ENCODE measurements around the gene DENND1A.

DENND1A gene

GRCh38 chr9:123630233-123630632 lies 299.7 kb downstream of the DENND1A start:
- WGBS, result 95% methylated on average over 8 of the region's 9 CpGs

GRCh38 chr9:123629531-123629930 lies 300.4 kb downstream of the DENND1A start:
- Histone ChIP-seq H3K23ac (ENCODE audit: low read length in 2 of 2) (no peak overlapping the region), H3K4me3 (ENCODE audit: insufficient read depth in 1 of 2, low read depth in 1 of 2, low read length in 2 of 2) (no peak overlapping the region), H3K27me3 (ENCODE audit: control insufficient read depth in 1 of 2, insufficient read depth in 1 of 2, low read length in 2 of 2) (no peaks in the 10 kb centered on the region), H2BK120ac (ENCODE audit: low read depth, low read length) (no peak overlapping the region), H2BK12ac (ENCODE audit: low read length in 2 of 2) (no peak overlapping the region), H3K4me1 (ENCODE audit: control insufficient read depth, insufficient read depth, low read depth, low read length) (no peaks in the 10 kb centered on the region), H3K14ac (ENCODE audit: low read length in 2 of 2) (no peak overlapping the region), H2AFZ (ENCODE audit: low read depth, low read length) (no peak overlapping the region), H3K9me3 (ENCODE audit: control insufficient read depth, low read length) (no peaks in the 10 kb centered on the region), H3K9ac (ENCODE audit: low read length) (no peak overlapping the region), H3K36me3 (ENCODE audit: control insufficient read depth in 1 of 2, insufficient read depth in 2 of 2, low read depth in 1 of 2, low read length in 2 of 2) (peaks cover 11 to 19% of the 10 kb centered on the region in 2 experiments), H3K18ac (ENCODE audit: low read depth in 1 of 2, low read length in 2 of 2) (no peak overlapping the region), H3K4ac (ENCODE audit: low read depth in 1 of 2, low read length in 2 of 2) (no peak overlapping the region), H3K27ac (ENCODE audit: low read length, poor library complexity, severe bottlenecking) (no peak overlapping the region), H2AK5ac (ENCODE audit: low read length, severe bottlenecking) (no peak overlapping the region), H4K8ac (ENCODE audit: low read length) (no peak overlapping the region), H3K4me2 (ENCODE audit: low read length, poor library complexity, severe bottlenecking) (no peak overlapping the region), H2BK5ac (ENCODE audit: low read depth, low read length, poor library complexity, severe bottlenecking) (no peak overlapping the region), H2BK15ac (ENCODE audit: low read depth, poor library complexity, severe bottlenecking) (no peak overlapping the region), H4K91ac (ENCODE audit: low read length) (no peak overlapping the region), H3K79me1 (replicated peaks; ENCODE audit: low read length, poor library complexity, severe bottlenecking) (peaks cover 2% of the 10 kb centered on the region)
- WGBS, result 97% methylated on average over 2 of the region's 3 CpGs
- DNase-seq, result no peak

More at GRCh38 chr9:123630233-123630632, 299.7 kb downstream of the DENND1A start:
- H3K9ac ChIP-seq (ENCODE audit: low read length), result no peak overlapping the region
- DNase-seq, result no peak
- no peak overlapping the region for H3K27ac ChIP-seq (ENCODE audit: low read length, poor library complexity, severe bottlenecking)
- no peak overlapping the region for H2BK12ac ChIP-seq (ENCODE audit: low read length in 2 of 2)
- H3K4ac ChIP-seq (ENCODE audit: low read depth in 1 of 2, low read length in 2 of 2), result no peak overlapping the region
- H3K23ac ChIP-seq (ENCODE audit: low read length in 2 of 2), result no peak overlapping the region
- no peak overlapping the region for H4K91ac ChIP-seq (ENCODE audit: low read length)
- H3K9me3 ChIP-seq (ENCODE audit: control insufficient read depth, low read length), result no peaks in the 10 kb centered on the region
- H3K18ac ChIP-seq (ENCODE audit: low read depth in 1 of 2, low read length in 2 of 2), result no peak overlapping the region
- H2AK5ac ChIP-seq (ENCODE audit: low read length, severe bottlenecking), result no peak overlapping the region
- H3K36me3 ChIP-seq (ENCODE audit: control insufficient read depth in 1 of 2, insufficient read depth in 2 of 2, low read depth in 1 of 2, low read length in 2 of 2), result peaks cover 11 to 18% of the 10 kb centered on the region in 2 experiments
- H3K27me3 ChIP-seq (ENCODE audit: control insufficient read depth in 1 of 2, insufficient read depth in 1 of 2, low read length in 2 of 2), result no peaks in the 10 kb centered on the region
- H2BK120ac ChIP-seq (ENCODE audit: low read depth, low read length), result no peak overlapping the region
- H3K14ac ChIP-seq (ENCODE audit: low read length in 2 of 2), result peak overlapping the region in 1 of 2 experiments; percentile 86
- H4K8ac ChIP-seq (ENCODE audit: low read length), result no peak overlapping the region
- H3K4me1 ChIP-seq (ENCODE audit: control insufficient read depth, insufficient read depth, low read depth, low read length), result no peaks in the 10 kb centered on the region
- H2BK5ac ChIP-seq (ENCODE audit: low read depth, low read length, poor library complexity, severe bottlenecking), result no peak overlapping the region
- H3K4me2 ChIP-seq (ENCODE audit: low read length, poor library complexity, severe bottlenecking), result no peak overlapping the region
- no peak overlapping the region for H2AFZ ChIP-seq (ENCODE audit: low read depth, low read length)
- no peak overlapping the region for H3K4me3 ChIP-seq (ENCODE audit: insufficient read depth in 1 of 2, low read depth in 1 of 2, low read length in 2 of 2)
- peaks cover 2% of the 10 kb centered on the region for H3K79me1 ChIP-seq (replicated peaks; ENCODE audit: low read length, poor library complexity, severe bottlenecking)
- H2BK15ac ChIP-seq (ENCODE audit: low read depth, poor library complexity, severe bottlenecking), result no peak overlapping the region

GRCh38 chr9:123622711-123623241 lies 307.1 kb downstream of the DENND1A start:
- no peak overlapping the region for H4K91ac ChIP-seq (ENCODE audit: low read length)
- no peaks in the 10 kb centered on the region for H3K4me1 ChIP-seq (ENCODE audit: control insufficient read depth, insufficient read depth, low read depth, low read length)
- no peak overlapping the region for H3K23ac ChIP-seq (ENCODE audit: low read length in 2 of 2)
- H3K18ac ChIP-seq (ENCODE audit: low read depth in 1 of 2, low read length in 2 of 2), result no peak overlapping the region
- H2BK5ac ChIP-seq (ENCODE audit: low read depth, low read length, poor library complexity, severe bottlenecking), result no peak overlapping the region
- H3K4me2 ChIP-seq (ENCODE audit: low read length, poor library complexity, severe bottlenecking), result no peak overlapping the region
- H2BK15ac ChIP-seq (ENCODE audit: low read depth, poor library complexity, severe bottlenecking), result no peak overlapping the region
- H3K36me3 ChIP-seq (ENCODE audit: control insufficient read depth in 1 of 2, insufficient read depth in 2 of 2, low read depth in 1 of 2, low read length in 2 of 2), result peaks cover 6 to 11% of the 10 kb centered on the region in 2 experiments
- no peaks in the 10 kb centered on the region for H3K27me3 ChIP-seq (ENCODE audit: control insufficient read depth in 1 of 2, insufficient read depth in 1 of 2, low read length in 2 of 2)
- H2BK120ac ChIP-seq (ENCODE audit: low read depth, low read length), result no peak overlapping the region
- no peak overlapping the region for H3K4me3 ChIP-seq (ENCODE audit: insufficient read depth in 1 of 2, low read depth in 1 of 2, low read length in 2 of 2)
- 90% methylated on average over 2 of the region's 2 CpGs for WGBS
- no peak overlapping the region for H3K9ac ChIP-seq (ENCODE audit: low read length)
- no peak overlapping the region for H3K27ac ChIP-seq (ENCODE audit: low read length, poor library complexity, severe bottlenecking)
- H4K8ac ChIP-seq (ENCODE audit: low read length), result no peak overlapping the region
- no peak for DNase-seq
- H3K14ac ChIP-seq (ENCODE audit: low read length in 2 of 2), result no peak overlapping the region
- H3K4ac ChIP-seq (ENCODE audit: low read depth in 1 of 2, low read length in 2 of 2), result no peak overlapping the region
- no peak overlapping the region for H2BK12ac ChIP-seq (ENCODE audit: low read length in 2 of 2)
- H2AFZ ChIP-seq (ENCODE audit: low read depth, low read length), result no peak overlapping the region
- H3K79me1 ChIP-seq (replicated peaks; ENCODE audit: low read length, poor library complexity, severe bottlenecking), result no peaks in the 10 kb centered on the region
- H3K9me3 ChIP-seq (ENCODE audit: control insufficient read depth, low read length), result no peaks in the 10 kb centered on the region
- no peak overlapping the region for H2AK5ac ChIP-seq (ENCODE audit: low read length, severe bottlenecking)

GRCh38 chr9:123620239-123620638 lies 309.7 kb downstream of the DENND1A start:
- Histone ChIP-seq H2BK15ac (ENCODE audit: low read depth, poor library complexity, severe bottlenecking) (no peak overlapping the region), H4K91ac (ENCODE audit: low read length) (no peak overlapping the region), H3K4me1 (ENCODE audit: control insufficient read depth, insufficient read depth, low read depth, low read length) (no peaks in the 10 kb centered on the region), H3K4ac (ENCODE audit: low read depth in 1 of 2, low read length in 2 of 2) (no peak overlapping the region), H4K8ac (ENCODE audit: low read length) (no peak overlapping the region), H2BK12ac (ENCODE audit: low read length in 2 of 2) (no peak overlapping the region), H3K79me1 (replicated peaks; ENCODE audit: low read length, poor library complexity, severe bottlenecking) (no peaks in the 10 kb centered on the region), H3K14ac (ENCODE audit: low read length in 2 of 2) (no peak overlapping the region), H3K36me3 (ENCODE audit: control insufficient read depth in 1 of 2, insufficient read depth in 2 of 2, low read depth in 1 of 2, low read length in 2 of 2) (peaks cover 3% of the 10 kb centered on the region in 2 experiments), H3K23ac (ENCODE audit: low read length in 2 of 2) (no peak overlapping the region), H3K9me3 (ENCODE audit: control insufficient read depth, low read length) (no peaks in the 10 kb centered on the region), H2BK5ac (ENCODE audit: low read depth, low read length, poor library complexity, severe bottlenecking) (no peak overlapping the region), H3K27me3 (ENCODE audit: control insufficient read depth in 1 of 2, insufficient read depth in 1 of 2, low read length in 2 of 2) (no peaks in the 10 kb centered on the region), H2BK120ac (ENCODE audit: low read depth, low read length) (no peak overlapping the region), H3K4me3 (ENCODE audit: insufficient read depth in 1 of 2, low read depth in 1 of 2, low read length in 2 of 2) (no peak overlapping the region), H3K4me2 (ENCODE audit: low read length, poor library complexity, severe bottlenecking) (no peak overlapping the region), H2AFZ (ENCODE audit: low read depth, low read length) (no peak overlapping the region), H2AK5ac (ENCODE audit: low read length, severe bottlenecking) (no peak overlapping the region), H3K18ac (ENCODE audit: low read depth in 1 of 2, low read length in 2 of 2) (no peak overlapping the region), H3K9ac (ENCODE audit: low read length) (no peak overlapping the region), H3K27ac (ENCODE audit: low read length, poor library complexity, severe bottlenecking) (no peak overlapping the region)
- no peak for DNase-seq
